Kidney tubule cell (primary cell): ENCODE results near the gene RFNG.

Experiments used
- DNase-seq: peaks from one replicate; pipeline ENCODE4 v3.0.0-alpha.2; 2018; ENCODE audit warnings: low spot score

RFNG gene

GRCh38 chr17:82025401-82026107, 26.1 kb downstream of the RFNG start:
- DNase-seq = no peak

GRCh38 chr17:82024859-82025258, 26.8 kb downstream of the RFNG start:
- no peak for DNase-seq

GRCh38 chr17:82023447-82024241, 28.0 kb downstream of the RFNG start:
- DNase-seq = peak; percentile 36

- peak; percentile 100 for DNase-seq
These were observed 28.6 kb downstream of the RFNG start, which contains the start of gene LRRC45 for GRCh38 chr17:82022981-82023446. LRRC45 (plus strand) TSS chr17:82023305; CDS start chr17:82023644, 339 bp downstream.

- no peak for DNase-seq
These were observed 29.2 kb downstream of the RFNG start, which contains the start of gene CENPX for GRCh38 chr17:82022310-82022980. CENPX (minus strand) TSS chr17:82022878; CDS start chr17:82022861, 17 bp downstream.

- peak; percentile 16 for DNase-seq
These were observed 29.7 kb downstream of the RFNG start for GRCh38 chr17:82021900-82022309.

GRCh38 chr17:82021107-82021899, 30.3 kb downstream of the RFNG start:
- peak; percentile 80 for DNase-seq

- DNase-seq = no peak
These were observed 31.0 kb downstream of the RFNG start for GRCh38 chr17:82020572-82021106.

- peak; percentile 54 for DNase-seq
These were observed 31.7 kb downstream of the RFNG start for GRCh38 chr17:82019690-82020571.

- DNase-seq = no peak
These were observed 32.5 kb downstream of the RFNG start for GRCh38 chr17:82018989-82019689.

GRCh38 chr17:82018152-82018988, 33.2 kb downstream of the RFNG start:
- no peak for DNase-seq

GRCh38 chr17:82017612-82018151, 33.9 kb downstream of the RFNG start:
- no peak for DNase-seq

- no peak for DNase-seq
These were observed 34.6 kb downstream of the RFNG start for GRCh38 chr17:82016875-82017459.

GRCh38 chr17:82016061-82016874, 35.3 kb downstream of the RFNG start:
- no peak for DNase-seq

GRCh38 chr17:82015311-82015971, 36.2 kb downstream of the RFNG start:
- DNase-seq = no peak

GRCh38 chr17:82014971-82015310, 36.7 kb downstream of the RFNG start:
- no peak for DNase-seq

- no peak for DNase-seq
These were observed 37.2 kb downstream of the RFNG start for GRCh38 chr17:82014432-82014831.
